Measurements from ENCODE around the gene PSMD2.

The PSMD2 gene

DNA sequence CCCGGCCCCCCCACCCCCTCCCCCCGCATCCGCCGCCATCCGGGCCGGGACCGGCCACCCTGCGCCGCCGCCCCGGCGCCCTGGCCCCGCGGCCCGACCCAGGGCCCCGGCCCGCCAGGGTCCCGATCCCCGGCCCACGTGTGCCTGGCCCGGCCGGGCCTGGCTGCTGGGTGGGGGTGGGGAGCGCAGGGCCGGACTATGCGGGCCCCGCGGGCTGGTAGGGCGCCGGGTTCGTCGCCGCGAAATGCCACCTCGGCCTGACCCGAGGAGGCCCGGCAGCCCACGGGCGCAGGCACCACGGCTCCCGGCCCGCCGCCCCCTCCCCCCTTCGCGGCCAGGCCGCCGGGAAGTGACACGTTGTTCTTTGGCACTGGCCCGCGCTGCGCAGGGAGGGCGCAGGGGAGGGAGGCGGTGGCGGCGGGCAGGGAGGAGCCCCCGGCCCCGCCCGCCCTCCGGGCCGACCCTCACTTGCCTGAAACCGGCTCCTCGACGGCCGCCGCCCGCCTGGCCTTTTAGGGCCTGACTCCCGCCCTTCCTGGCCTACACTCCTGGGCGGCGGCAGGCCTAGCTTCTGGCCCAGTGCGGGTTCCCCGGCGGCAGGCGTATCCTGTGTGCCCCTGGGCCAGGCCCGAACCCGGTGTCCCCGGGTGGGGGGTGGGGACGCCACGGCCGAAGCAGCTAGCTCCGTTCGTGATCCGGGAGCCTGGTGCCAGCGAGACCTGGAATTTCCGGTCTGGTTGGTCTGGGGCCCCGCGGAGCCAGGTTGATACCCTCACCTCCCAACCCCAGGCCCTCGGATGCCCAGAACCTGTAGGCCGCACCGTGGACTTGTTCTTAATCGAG, 15.9 kb downstream of the PSMD2 start:
- no peaks in the 10 kb centered on the region for H3K9me3 ChIP-seq (ENCODE audit: low read length)
- no peaks in the 10 kb centered on the region for H3K27me3 ChIP-seq (ENCODE audit: insufficient read depth, low read length)
- H3K36me3 ChIP-seq (ENCODE audit: insufficient read depth, low read length), result peaks cover 34% of the 10 kb centered on the region
- H2AFZ ChIP-seq (ENCODE audit: low read depth, low read length), result no peak overlapping the region
- H3K4me1 ChIP-seq (ENCODE audit: insufficient read depth, low read length), result peaks cover 20% of the 10 kb centered on the region
- H3K4me3 ChIP-seq (ENCODE audit: low read length), result peak overlapping the region; percentile 67

DNA sequence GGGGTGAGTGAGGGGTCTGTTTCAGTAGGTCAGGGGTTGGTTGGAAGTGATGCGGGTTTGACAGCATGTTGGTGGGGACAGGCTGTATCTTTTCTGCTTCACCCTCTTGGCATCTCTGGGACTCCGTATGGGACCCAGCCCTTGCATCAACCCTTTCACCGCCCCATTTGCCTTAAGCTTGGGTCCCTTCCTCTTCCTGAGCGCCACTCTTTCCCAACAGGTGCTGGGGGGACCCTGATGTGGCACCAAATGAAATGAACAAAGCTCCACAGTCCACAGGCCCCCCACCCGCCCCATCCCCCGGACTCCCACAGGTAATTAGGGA, 16.5 kb downstream of the PSMD2 start:
- H3K27me3 ChIP-seq (ENCODE audit: insufficient read depth, low read length), result no peaks in the 10 kb centered on the region
- H2AFZ ChIP-seq (ENCODE audit: low read depth, low read length), result no peak overlapping the region
- H3K4me1 ChIP-seq (ENCODE audit: insufficient read depth, low read length), result peaks cover 20% of the 10 kb centered on the region
- peaks cover 36% of the 10 kb centered on the region for H3K36me3 ChIP-seq (ENCODE audit: insufficient read depth, low read length)
- H3K9me3 ChIP-seq (ENCODE audit: low read length), result no peaks in the 10 kb centered on the region
- peak overlapping the region; percentile 67 for H3K4me3 ChIP-seq (ENCODE audit: low read length)

DNA sequence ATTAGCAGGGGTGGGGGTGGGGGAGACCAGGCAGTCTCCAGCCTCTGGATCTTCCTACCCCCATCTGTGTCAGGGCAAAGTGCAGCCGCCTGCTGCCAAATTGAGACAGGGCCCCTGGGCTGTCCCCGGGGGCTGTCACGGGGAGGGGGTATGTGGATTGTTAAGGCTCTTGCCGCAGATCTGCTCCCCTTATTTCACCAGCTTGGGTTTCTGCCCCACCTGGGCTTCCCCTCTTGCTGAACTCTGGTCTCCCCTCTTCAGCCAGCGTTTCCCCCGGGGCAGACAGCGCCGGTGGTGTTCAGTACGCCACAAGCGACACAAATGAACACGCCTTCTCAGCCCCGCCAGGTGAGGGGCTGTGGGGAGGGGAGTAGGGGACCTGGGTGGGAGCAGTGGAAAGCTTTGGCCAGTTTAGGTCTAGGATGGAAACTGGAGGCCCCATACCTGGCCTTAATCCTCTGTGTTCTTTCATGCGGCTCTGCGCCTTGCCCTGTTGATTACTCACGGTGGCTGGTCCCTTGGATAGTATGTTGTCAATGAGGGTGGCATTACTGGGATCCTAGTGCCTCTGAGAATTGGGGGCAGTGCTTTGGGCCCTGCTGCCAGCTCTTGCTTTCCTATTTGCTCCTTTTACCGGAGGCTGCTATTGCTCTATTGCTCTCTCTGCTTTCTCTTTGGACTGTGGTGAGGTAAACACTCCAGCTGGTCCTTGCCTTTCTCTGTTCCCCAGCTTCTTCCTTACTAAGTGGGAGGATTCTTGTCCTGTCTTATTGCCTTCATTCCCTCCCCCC, 17.0 kb downstream of the PSMD2 start:
- H3K4me1 ChIP-seq (ENCODE audit: insufficient read depth, low read length), result peaks cover 20% of the 10 kb centered on the region
- no peaks in the 10 kb centered on the region for H3K9me3 ChIP-seq (ENCODE audit: low read length)
- H2AFZ ChIP-seq (ENCODE audit: low read depth, low read length), result no peak overlapping the region
- no peaks in the 10 kb centered on the region for H3K27me3 ChIP-seq (ENCODE audit: insufficient read depth, low read length)
- H3K4me3 ChIP-seq (ENCODE audit: low read length), result peak overlapping the region; percentile 67
- peaks cover 42% of the 10 kb centered on the region for H3K36me3 ChIP-seq (ENCODE audit: insufficient read depth, low read length)

DNA sequence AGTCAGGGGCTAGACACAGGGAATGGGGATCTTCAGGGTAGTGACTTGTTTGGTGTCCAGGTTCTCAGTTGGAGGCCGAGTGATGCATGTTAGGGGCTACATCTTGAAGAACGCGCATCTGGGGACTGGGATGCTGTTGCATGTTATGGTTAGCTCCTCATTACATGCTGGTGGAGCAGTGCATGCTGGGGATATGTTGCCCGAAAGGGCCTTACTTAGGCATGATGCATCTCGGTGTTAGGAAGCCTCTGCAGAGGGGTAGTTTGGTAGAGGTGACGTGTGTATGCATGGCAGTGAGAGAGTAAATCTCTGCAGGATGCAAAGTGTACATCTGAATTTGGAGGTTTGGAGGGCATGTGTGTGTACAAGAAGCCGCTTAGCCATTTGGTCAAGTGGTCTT, 17.8 kb downstream of the PSMD2 start:
- no peaks in the 10 kb centered on the region for H3K9me3 ChIP-seq (ENCODE audit: low read length)
- H3K27me3 ChIP-seq (ENCODE audit: insufficient read depth, low read length), result no peaks in the 10 kb centered on the region
- H2AFZ ChIP-seq (ENCODE audit: low read depth, low read length), result no peak overlapping the region
- H3K4me3 ChIP-seq (ENCODE audit: low read length), result peak overlapping the region; percentile 67
- H3K36me3 ChIP-seq (ENCODE audit: insufficient read depth, low read length), result peaks cover 49% of the 10 kb centered on the region
- peaks cover 20% of the 10 kb centered on the region for H3K4me1 ChIP-seq (ENCODE audit: insufficient read depth, low read length)

DNA sequence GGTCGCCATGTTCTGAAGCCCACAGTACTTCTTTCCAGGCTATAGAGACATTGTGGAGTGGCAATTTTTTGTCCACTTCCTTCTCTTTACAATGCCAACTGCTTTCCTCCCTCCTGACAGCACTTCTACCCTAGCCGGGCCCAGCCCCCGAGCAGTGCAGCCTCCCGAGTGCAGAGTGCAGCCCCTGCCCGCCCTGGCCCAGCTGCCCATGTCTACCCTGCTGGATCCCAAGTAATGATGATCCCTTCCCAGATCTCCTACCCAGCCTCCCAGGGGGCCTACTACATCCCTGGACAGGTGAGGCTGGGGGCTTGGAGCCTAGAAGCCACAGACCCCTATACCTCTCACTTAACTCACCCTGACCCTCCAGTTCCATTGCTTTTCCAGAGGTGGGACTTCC, 18.2 kb downstream of the PSMD2 start:
- H3K36me3 ChIP-seq (ENCODE audit: insufficient read depth, low read length), result peaks cover 53% of the 10 kb centered on the region
- H2AFZ ChIP-seq (ENCODE audit: low read depth, low read length), result no peak overlapping the region
- no peaks in the 10 kb centered on the region for H3K9me3 ChIP-seq (ENCODE audit: low read length)
- H3K4me1 ChIP-seq (ENCODE audit: insufficient read depth, low read length), result peaks cover 20% of the 10 kb centered on the region
- H3K27me3 ChIP-seq (ENCODE audit: insufficient read depth, low read length), result no peaks in the 10 kb centered on the region
- no peak overlapping the region for H3K4me3 ChIP-seq (ENCODE audit: low read length)

DNA sequence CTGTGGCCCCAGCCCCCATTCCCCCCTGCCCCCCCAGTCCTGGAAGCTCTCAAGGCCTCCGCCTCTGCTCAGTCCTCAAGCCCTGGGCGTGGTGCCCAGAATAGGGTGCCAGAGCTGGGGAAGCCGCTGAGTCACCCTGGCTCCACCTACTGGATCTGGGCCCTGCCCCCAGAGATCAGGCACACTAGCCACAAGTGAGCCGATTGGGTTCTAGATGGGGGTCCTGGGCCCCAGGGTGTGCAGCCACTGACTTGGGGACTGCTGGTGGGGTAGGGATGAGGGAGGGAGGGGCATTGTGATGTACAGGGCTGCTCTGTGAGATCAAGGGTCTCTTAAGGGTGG, 21.0 kb downstream of the PSMD2 start:
- Histone ChIP-seq H3K27me3 (ENCODE audit: insufficient read depth, low read length) (no peaks in the 10 kb centered on the region), H2AFZ (ENCODE audit: low read depth, low read length) (no peak overlapping the region), H3K9me3 (ENCODE audit: low read length) (no peaks in the 10 kb centered on the region), H3K36me3 (ENCODE audit: insufficient read depth, low read length) (peaks cover 81% of the 10 kb centered on the region), H3K4me1 (ENCODE audit: insufficient read depth, low read length) (peaks cover 20% of the 10 kb centered on the region), H3K4me3 (ENCODE audit: low read length) (no peak overlapping the region)

DNA sequence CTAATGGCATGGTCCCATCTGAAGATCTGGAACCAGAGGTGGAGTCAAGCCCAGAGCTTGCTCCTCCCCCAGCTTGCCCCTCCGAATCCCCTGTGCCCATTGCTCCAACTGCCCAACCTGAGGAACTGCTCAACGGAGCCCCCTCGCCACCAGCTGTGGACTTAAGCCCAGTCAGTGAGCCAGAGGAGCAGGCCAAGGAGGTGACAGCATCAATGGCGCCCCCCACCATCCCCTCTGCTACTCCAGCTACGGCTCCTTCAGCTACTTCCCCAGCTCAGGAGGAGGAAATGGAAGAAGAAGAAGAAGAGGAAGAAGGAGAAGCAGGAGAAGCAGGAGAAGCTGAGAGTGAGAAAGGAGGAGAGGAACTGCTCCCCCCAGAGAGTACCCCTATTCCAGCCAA, 22.6 kb downstream of the PSMD2 start:
- H2AFZ ChIP-seq (ENCODE audit: low read depth, low read length), result no peak overlapping the region
- peaks cover 4% of the 10 kb centered on the region for H3K4me1 ChIP-seq (ENCODE audit: insufficient read depth, low read length)
- no peaks in the 10 kb centered on the region for H3K9me3 ChIP-seq (ENCODE audit: low read length)
- H3K4me3 ChIP-seq (ENCODE audit: low read length), result no peak overlapping the region
- H3K27me3 ChIP-seq (ENCODE audit: insufficient read depth, low read length), result no peaks in the 10 kb centered on the region
- H3K36me3 ChIP-seq (ENCODE audit: insufficient read depth, low read length), result peaks cover 87% of the 10 kb centered on the region

DNA sequence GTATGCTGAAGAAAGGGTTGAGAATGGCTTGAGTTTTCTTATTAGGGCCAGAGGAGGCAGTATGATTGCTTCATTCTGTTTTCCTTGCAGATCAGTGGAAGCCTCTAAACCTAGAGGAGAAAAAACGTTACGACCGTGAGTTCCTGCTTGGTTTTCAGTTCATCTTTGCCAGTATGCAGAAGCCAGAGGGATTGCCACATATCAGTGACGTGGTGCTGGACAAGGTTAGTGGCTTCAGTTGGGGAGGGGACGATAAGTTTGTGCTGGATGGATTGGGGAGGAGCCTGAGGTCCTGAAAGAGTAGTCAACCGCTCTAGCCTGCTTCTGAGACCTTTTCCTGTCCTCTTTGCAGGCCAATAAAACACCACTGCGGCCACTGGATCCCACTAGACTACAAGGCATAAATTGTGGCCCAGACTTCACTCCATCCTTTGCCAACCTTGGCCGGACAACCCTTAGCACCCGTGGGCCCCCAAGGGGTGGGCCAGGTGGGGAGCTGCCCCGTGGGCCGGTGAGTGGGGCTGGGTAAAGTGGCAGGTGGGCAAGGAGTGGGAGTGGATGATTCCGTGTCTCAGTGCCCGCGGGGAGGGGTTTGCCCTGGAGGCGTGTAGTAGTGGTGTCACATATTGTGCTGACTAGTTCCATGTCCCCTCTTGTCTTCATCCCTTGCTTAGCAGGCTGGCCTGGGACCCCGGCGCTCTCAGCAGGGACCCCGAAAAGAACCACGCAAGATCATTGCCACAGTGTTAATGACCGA, 23.9 kb downstream of the PSMD2 start:
- Histone ChIP-seq H3K4me3 (ENCODE audit: low read length) (no peak overlapping the region), H3K36me3 (ENCODE audit: insufficient read depth, low read length) (peaks cover 87% of the 10 kb centered on the region), H3K27me3 (ENCODE audit: insufficient read depth, low read length) (no peaks in the 10 kb centered on the region), H3K4me1 (ENCODE audit: insufficient read depth, low read length) (no peaks in the 10 kb centered on the region), H3K9me3 (ENCODE audit: low read length) (no peaks in the 10 kb centered on the region), H2AFZ (ENCODE audit: low read depth, low read length) (no peak overlapping the region)

DNA sequence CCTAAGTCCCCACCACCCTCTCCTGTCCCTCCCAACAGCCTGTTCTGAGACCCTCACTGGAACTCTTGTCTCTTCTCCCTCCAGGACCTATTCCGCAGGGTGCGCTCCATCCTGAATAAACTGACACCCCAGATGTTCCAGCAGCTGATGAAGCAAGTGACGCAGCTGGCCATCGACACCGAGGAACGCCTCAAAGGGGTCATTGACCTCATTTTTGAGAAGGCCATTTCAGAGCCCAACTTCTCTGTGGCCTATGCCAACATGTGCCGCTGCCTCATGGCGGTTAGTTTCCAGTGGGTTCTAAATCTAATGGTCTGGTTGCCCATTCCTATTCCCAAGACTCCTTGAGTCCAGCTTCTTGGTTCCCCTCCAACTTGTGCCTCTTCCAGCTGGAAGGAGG, 24.7 kb downstream of the PSMD2 start:
- H3K36me3 ChIP-seq (ENCODE audit: insufficient read depth, low read length), result peaks cover 94% of the 10 kb centered on the region
- no peaks in the 10 kb centered on the region for H3K4me1 ChIP-seq (ENCODE audit: insufficient read depth, low read length)
- H3K27me3 ChIP-seq (ENCODE audit: insufficient read depth, low read length), result no peaks in the 10 kb centered on the region
- H3K4me3 ChIP-seq (ENCODE audit: low read length), result no peak overlapping the region
- no peak overlapping the region for H2AFZ ChIP-seq (ENCODE audit: low read depth, low read length)
- no peaks in the 10 kb centered on the region for H3K9me3 ChIP-seq (ENCODE audit: low read length)

DNA sequence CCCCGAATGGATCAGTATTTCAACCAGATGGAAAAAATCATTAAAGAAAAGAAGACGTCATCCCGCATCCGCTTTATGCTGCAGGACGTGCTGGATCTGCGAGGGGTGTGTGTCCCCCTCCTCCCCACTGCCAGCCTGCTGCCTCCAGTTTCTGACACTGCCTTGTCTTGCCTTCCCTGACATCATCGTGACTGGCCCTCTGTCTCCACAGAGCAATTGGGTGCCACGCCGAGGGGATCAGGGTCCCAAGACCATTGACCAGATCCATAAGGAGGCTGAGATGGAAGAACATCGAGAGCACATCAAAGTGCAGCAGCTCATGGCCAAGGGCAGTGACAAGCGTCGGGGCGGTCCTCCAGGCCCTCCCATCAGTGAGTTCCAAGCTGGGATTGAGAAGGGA, 26.2 kb downstream of the PSMD2 start:
- Histone ChIP-seq H3K27me3 (ENCODE audit: insufficient read depth, low read length) (no peaks in the 10 kb centered on the region), H3K36me3 (ENCODE audit: insufficient read depth, low read length) (peaks cover 93% of the 10 kb centered on the region), H3K4me3 (ENCODE audit: low read length) (no peak overlapping the region), H3K9me3 (ENCODE audit: low read length) (no peaks in the 10 kb centered on the region), H3K4me1 (ENCODE audit: insufficient read depth, low read length) (no peaks in the 10 kb centered on the region), H2AFZ (ENCODE audit: low read depth, low read length) (no peak overlapping the region)

DNA sequence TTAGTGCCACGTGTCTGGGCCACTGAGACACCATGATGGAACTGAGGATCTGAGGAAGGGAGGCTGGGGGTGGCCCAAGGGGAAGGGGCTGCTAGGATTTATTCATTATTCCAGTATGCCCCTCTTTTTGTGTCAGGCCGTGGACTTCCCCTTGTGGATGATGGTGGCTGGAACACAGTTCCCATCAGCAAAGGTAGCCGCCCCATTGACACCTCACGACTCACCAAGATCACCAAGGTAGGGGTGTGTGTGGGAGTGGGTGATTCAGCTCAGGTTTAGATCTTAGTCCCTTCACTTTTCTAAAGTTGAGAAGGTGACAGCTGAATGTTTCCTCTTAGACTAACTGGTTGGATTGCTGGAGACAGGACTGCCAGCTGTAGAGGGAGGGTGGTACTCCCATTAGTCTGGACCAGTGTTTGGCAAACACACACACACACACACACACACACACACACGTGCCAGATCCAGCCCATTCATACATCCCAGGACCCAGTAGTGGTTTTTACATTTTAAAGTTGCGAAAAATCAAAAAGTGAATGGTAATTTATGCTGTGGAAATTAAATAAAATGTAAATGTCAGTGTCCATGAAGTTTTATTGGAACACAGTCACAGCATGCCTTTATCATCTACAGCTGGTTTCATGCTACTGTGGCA, 26.8 kb downstream of the PSMD2 start:
- Histone ChIP-seq H3K9me3 (ENCODE audit: low read length) (no peaks in the 10 kb centered on the region), H3K36me3 (ENCODE audit: insufficient read depth, low read length) (peaks cover 90% of the 10 kb centered on the region), H3K27me3 (ENCODE audit: insufficient read depth, low read length) (no peaks in the 10 kb centered on the region), H2AFZ (ENCODE audit: low read depth, low read length) (no peak overlapping the region), H3K4me1 (ENCODE audit: insufficient read depth, low read length) (no peaks in the 10 kb centered on the region), H3K4me3 (ENCODE audit: low read length) (no peak overlapping the region)

DNA sequence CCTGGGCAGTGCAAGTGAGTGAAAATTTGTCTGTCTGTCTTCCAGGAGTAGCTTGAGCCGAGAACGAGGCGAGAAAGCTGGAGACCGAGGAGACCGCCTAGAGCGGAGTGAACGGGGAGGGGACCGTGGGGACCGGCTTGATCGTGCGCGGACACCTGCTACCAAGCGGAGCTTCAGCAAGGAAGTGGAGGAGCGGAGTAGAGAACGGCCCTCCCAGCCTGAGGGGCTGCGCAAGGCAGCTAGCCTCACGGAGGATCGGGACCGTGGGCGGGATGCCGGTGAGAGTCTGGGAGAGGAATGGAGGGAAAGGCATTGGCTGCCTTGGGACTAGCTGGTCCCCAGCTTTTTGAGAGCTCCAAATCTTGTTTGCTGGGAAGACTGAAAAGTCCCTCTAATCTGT, 28.1 kb downstream of the PSMD2 start:
- H3K4me1 ChIP-seq (ENCODE audit: insufficient read depth, low read length), result no peaks in the 10 kb centered on the region
- H3K36me3 ChIP-seq (ENCODE audit: insufficient read depth, low read length), result peaks cover 90% of the 10 kb centered on the region
- no peak overlapping the region for H2AFZ ChIP-seq (ENCODE audit: low read depth, low read length)
- H3K9me3 ChIP-seq (ENCODE audit: low read length), result no peaks in the 10 kb centered on the region
- H3K27me3 ChIP-seq (ENCODE audit: insufficient read depth, low read length), result no peaks in the 10 kb centered on the region
- H3K4me3 ChIP-seq (ENCODE audit: low read length), result no peak overlapping the region

DNA sequence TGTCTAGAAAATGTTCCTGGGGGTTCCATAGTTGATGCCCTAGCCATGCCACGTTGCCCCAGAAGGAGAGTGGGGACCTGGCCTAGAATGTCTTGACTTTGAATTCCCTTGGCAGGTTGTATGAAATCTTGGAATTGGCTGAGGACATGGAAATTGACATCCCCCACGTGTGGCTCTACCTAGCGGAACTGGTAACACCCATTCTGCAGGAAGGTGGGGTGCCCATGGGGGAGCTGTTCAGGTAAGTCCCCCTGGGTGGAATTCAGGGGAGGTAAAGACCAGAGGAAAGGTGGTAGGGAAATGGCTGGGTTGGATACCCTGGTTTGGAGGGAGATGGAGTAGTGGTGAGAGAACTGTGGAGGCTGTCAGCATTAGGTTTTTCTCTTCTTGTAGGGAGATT, 29.5 kb downstream of the PSMD2 start:
- H3K4me3 ChIP-seq (ENCODE audit: low read length), result no peak overlapping the region
- no peaks in the 10 kb centered on the region for H3K4me1 ChIP-seq (ENCODE audit: insufficient read depth, low read length)
- H3K36me3 ChIP-seq (ENCODE audit: insufficient read depth, low read length), result peaks cover 89% of the 10 kb centered on the region
- H2AFZ ChIP-seq (ENCODE audit: low read depth, low read length), result no peak overlapping the region
- H3K9me3 ChIP-seq (ENCODE audit: low read length), result no peaks in the 10 kb centered on the region
- H3K27me3 ChIP-seq (ENCODE audit: insufficient read depth, low read length), result no peaks in the 10 kb centered on the region

Data from neuron (in vitro differentiated cells).